ENCODE measurements around the gene XPC.
A peak's percentile ranks its signal among the peaks of the same experiment; 100 is the strongest.
"Not testable (repeated sequence)": the region's sequence is repeated elsewhere in the genome, so short reads cannot be mapped to it uniquely, and the experiment has no call there.

Gene XPC

GRCh38 chr3:14131134-14131533, 47.3 kb downstream of the XPC start:
- peak; percentile 33 for DNase-seq

- DNase-seq: peak; percentile 41
These were observed 47.7 kb downstream of the XPC start for GRCh38 chr3:14130707-14131106.

- DNase-seq: peak; percentile 32
These were observed 48.2 kb downstream of the XPC start for GRCh38 chr3:14130230-14130629.

- DNase-seq: no peak
These were observed 49.1 kb downstream of the XPC start for GRCh38 chr3:14129296-14129695.

GRCh38 chr3:14128724-14129123, 49.7 kb downstream of the XPC start:
- no peak for DNase-seq

- DNase-seq: peak; percentile 48
These were observed 50.8 kb downstream of the XPC start for GRCh38 chr3:14127516-14128161.

GRCh38 chr3:14126887-14127505, 51.4 kb downstream of the XPC start:
- DNase-seq: peak; percentile 43

GRCh38 chr3:14126017-14126886, 52.1 kb downstream of the XPC start:
- DNase-seq: no peak

GRCh38 chr3:14125193-14126016, 53.0 kb downstream of the XPC start:
- peak; percentile 72 for DNase-seq

- peak; percentile 97 for DNase-seq
These were observed 53.7 kb downstream of the XPC start, which contains the start of the genes CHCHD4 and TMEM43 for GRCh38 chr3:14124615-14125192. CHCHD4 (minus strand) TSS chr3:14124870; CDS start chr3:14124676, 194 bp downstream. TMEM43 (plus strand) TSS chr3:14125052; CDS start chr3:14125194, 142 bp downstream.

- peak; percentile 75 for DNase-seq
These were observed 54.2 kb downstream of the XPC start for GRCh38 chr3:14124223-14124614.

GRCh38 chr3:14123308-14124222, 54.8 kb downstream of the XPC start:
- peak; percentile 59 for DNase-seq

GRCh38 chr3:14122301-14122700, 56.1 kb downstream of the XPC start:
- no peak for DNase-seq

- no peak for DNase-seq
These were observed 56.5 kb downstream of the XPC start for GRCh38 chr3:14121859-14122258.

GRCh38 chr3:14120921-14121448, 57.4 kb downstream of the XPC start:
- DNase-seq: not testable (repeated sequence)

GRCh38 chr3:14120111-14120920, 58.1 kb downstream of the XPC start:
- DNase-seq: peak; percentile 46

- no peak for DNase-seq
These were observed 58.8 kb downstream of the XPC start for GRCh38 chr3:14119651-14120050.

GRCh38 chr3:14118400-14119381, 59.7 kb downstream of the XPC start:
- DNase-seq: no peak
